HEK293T (cell line): ENCODE measurements around the gene TRIM6.

Experiments
- CTCF ChIA-PET: fragments of 350-600 bp; formaldehyde crosslinking; extraction: SDS; loops from one replicate; lab custom pipeline; 2021; ENCODE audit warnings: antibody characterized with exemption, inconsistent platforms; lab: Yijun Ruan, JAX
- POLR2A ChIA-PET: fragments of 350-600 bp; formaldehyde crosslinking; extraction: SDS; loops from one replicate; lab custom pipeline; 2020; ENCODE audit warnings: antibody characterized with exemption, inconsistent platforms; lab: Yijun Ruan, JAX
- DNase-seq: peaks from one replicate; pipeline ENCODE4 v3.0.0; 2012; ENCODE audit warnings: mixed read lengths; ENCODE audit errors: extremely low spot score
- ARNT ChIP-seq: fragments of 450-650 bp; IDR thresholded peaks from 2 replicates; pipeline ENCODE4 v1.6.1; 2017; ENCODE audit warnings: mild to moderate bottlenecking
- BHLHE40 ChIP-seq: fragments of 450-650 bp; IDR thresholded peaks from 2 replicates; pipeline ENCODE4 v1.6.1; 2016; ENCODE audit warnings: mild to moderate bottlenecking, moderate library complexity, borderline replicate concordance
- CTBP1 ChIP-seq: fragments of 450-650 bp; IDR thresholded peaks from 2 replicates; pipeline ENCODE4 v1.6.1; 2016; ENCODE audit warnings: borderline replicate concordance
- ELF4 ChIP-seq: fragments of 450-650 bp; IDR thresholded peaks from 2 replicates; pipeline ENCODE4 v1.6.1; 2017; ENCODE audit warnings: antibody characterized with exemption
- FOXA1 ChIP-seq: fragments of 450-650 bp; IDR thresholded peaks from 2 replicates; pipeline ENCODE4 v1.6.1; 2016; ENCODE audit warnings: mild to moderate bottlenecking
- FOXK2 ChIP-seq: fragments of 450-650 bp; IDR thresholded peaks from 2 replicates; pipeline ENCODE4 v1.6.1; 2016; ENCODE audit warnings: mild to moderate bottlenecking
- FOXM1 ChIP-seq: fragments of 450-650 bp; IDR thresholded peaks from 2 replicates; pipeline ENCODE4 v1.6.1; 2017; ENCODE audit warnings: mild to moderate bottlenecking, borderline replicate concordance
- HDGF ChIP-seq: fragments of 450-650 bp; IDR thresholded peaks from 2 replicates; pipeline ENCODE4 v1.6.1; 2017; ENCODE audit warnings: antibody characterized with exemption, borderline replicate concordance
- L3MBTL2 ChIP-seq: fragments of 450-650 bp; conservative IDR thresholded peaks from 2 replicates; pipeline ENCODE4 v1.6.1; 2016; ENCODE audit warnings: mild to moderate bottlenecking
- LEF1 ChIP-seq: fragments of 450-650 bp; IDR thresholded peaks from 2 replicates; pipeline ENCODE4 v1.6.1; 2017; ENCODE audit warnings: mild to moderate bottlenecking, borderline replicate concordance
- NFRKB ChIP-seq: fragments of 450-650 bp; IDR thresholded peaks from 2 replicates; pipeline ENCODE4 v1.6.1; 2016; ENCODE audit warnings: mild to moderate bottlenecking, moderate library complexity
- PKNOX1 ChIP-seq: fragments of 450-650 bp; IDR thresholded peaks from 2 replicates; pipeline ENCODE4 v1.6.1; 2016
- SP1 ChIP-seq: fragments of 450-650 bp; IDR thresholded peaks from 2 replicates; pipeline ENCODE4 v1.6.1; 2017
- SUZ12 ChIP-seq: fragments of 450-650 bp; IDR thresholded peaks from 2 replicates; pipeline ENCODE4 v1.6.1; 2016; ENCODE audit warnings: mild to moderate bottlenecking
- TARDBP ChIP-seq: fragments of 450-650 bp; IDR thresholded peaks from 2 replicates; pipeline ENCODE4 v1.6.1; 2016
- ZNF384 ChIP-seq: fragments of 450-650 bp; IDR thresholded peaks from 2 replicates; pipeline ENCODE4 v1.6.1; 2016

TRIM6 gene

GRCh38 chr11:5620651-5621521 lies 24.4 kb downstream of the TRIM6 start:
- POLR2A ChIA-PET, result interaction anchor here (0.9 kb wide), 1 partner anchor 15 kb away, joined by 3 read pairs; no protein-coding TSS in a partner anchor

GRCh38 chr11:5621580-5621979 lies 25.1 kb downstream of the TRIM6 start:
- ChIA-PET CTCF (no interaction called here), POLR2A (interaction anchor here (0.9 kb wide), 1 partner anchor 15 kb away, joined by 3 read pairs; no protein-coding TSS in a partner anchor)
- DNase-seq, result no peak
- TF ChIP-seq ELF4 (no peak), TARDBP (no peak), FOXM1 (no peak), L3MBTL2 (no peak), CTBP1 (no peak), ARNT (no peak), SUZ12 (no peak), SP1 (no peak), NFRKB (no peak), BHLHE40 (no peak), FOXA1 (no peak), LEF1 (no peak), FOXK2 (no peak), HDGF (no peak), PKNOX1 (no peak), ZNF384 (no peak)

More at GRCh38 chr11:5620651-5621521, 24.4 kb downstream of the TRIM6 start:
- CTCF ChIA-PET, result no interaction called here
- TF ChIP-seq TARDBP (no peak), NFRKB (no peak), FOXA1 (no peak), SUZ12 (no peak), ARNT (no peak), BHLHE40 (no peak), ZNF384 (no peak), SP1 (no peak), FOXK2 (no peak), ELF4 (no peak), LEF1 (no peak), FOXM1 (no peak)
- DNase-seq, result no peak

- no peak for TF ChIP-seq ARNT
- TF ChIP-seq PKNOX1, result no peak
- no peak for TF ChIP-seq SP1
- no peak for TF ChIP-seq ELF4
- TF ChIP-seq FOXK2, result no peak
- no peak for TF ChIP-seq BHLHE40
- TF ChIP-seq FOXA1, result no peak
- no peak for TF ChIP-seq FOXM1
- ChIA-PET POLR2A (no interaction called here), CTCF (no interaction called here)
- DNase-seq, result no peak
Observed at GRCh38 chr11:5622802-5623201, 26.4 kb downstream of the TRIM6 start.

GRCh38 chr11:5624489-5625279 lies 28.2 kb downstream of the TRIM6 start, which contains the start of gene TRIM34:
Gene TRIM34, plus strand, starts transcription at chr11:5625001. Its CDS starts 7,331 bp downstream, at chr11:5632332.
- TF ChIP-seq FOXK2, result no peak
- no peak for TF ChIP-seq TARDBP
- TF ChIP-seq FOXM1, result no peak
- no peak for TF ChIP-seq FOXA1
- TF ChIP-seq ARNT, result no peak
- no peak for TF ChIP-seq ZNF384
- TF ChIP-seq NFRKB, result no peak
- TF ChIP-seq SP1, result no peak
- ChIA-PET POLR2A (no interaction called here), CTCF (no interaction called here)
- peak; percentile 18 for DNase-seq

GRCh38 chr11:5625281-5625680 lies 28.8 kb downstream of the TRIM6 start:
- ChIA-PET POLR2A (no interaction called here), CTCF (no interaction called here)
- TF ChIP-seq SP1 (no peak), L3MBTL2 (no peak), SUZ12 (no peak), FOXK2 (no peak), ELF4 (no peak), NFRKB (no peak), BHLHE40 (no peak), FOXA1 (no peak), TARDBP (no peak), ZNF384 (no peak), CTBP1 (no peak), FOXM1 (no peak), PKNOX1 (no peak), HDGF (no peak), ARNT (no peak), LEF1 (no peak)
- no peak for DNase-seq
